NCI-H460 (cell line): ENCODE data around the gene AGR3. TPM values are rescaled to one million over a fixed set of nuclear protein-coding genes. Genes with fewer than 3 reads are reported as not detected.
"Not testable (repeated sequence)": the region's sequence is repeated elsewhere in the genome, so short reads cannot be mapped to it uniquely, and the experiment has no call there.

Source experiments
- DNase-seq: peaks from one replicate; pipeline ENCODE4 v3.0.0-alpha.2; 2016; ENCODE audit warnings: low read depth; ENCODE audit errors: extremely low read depth
- total RNA-seq: library from RNA; depleted of rRNA; stranded (reverse); fragments of >200 nt; shearing (Covaris generic); gene quantifications from 2 replicates; pipeline ENCODE4 v1.2.3, GENCODE V29; 2014

AGR3 gene
- total RNA-seq, 1 experiment from 2014 or later, result not detected

DNA sequence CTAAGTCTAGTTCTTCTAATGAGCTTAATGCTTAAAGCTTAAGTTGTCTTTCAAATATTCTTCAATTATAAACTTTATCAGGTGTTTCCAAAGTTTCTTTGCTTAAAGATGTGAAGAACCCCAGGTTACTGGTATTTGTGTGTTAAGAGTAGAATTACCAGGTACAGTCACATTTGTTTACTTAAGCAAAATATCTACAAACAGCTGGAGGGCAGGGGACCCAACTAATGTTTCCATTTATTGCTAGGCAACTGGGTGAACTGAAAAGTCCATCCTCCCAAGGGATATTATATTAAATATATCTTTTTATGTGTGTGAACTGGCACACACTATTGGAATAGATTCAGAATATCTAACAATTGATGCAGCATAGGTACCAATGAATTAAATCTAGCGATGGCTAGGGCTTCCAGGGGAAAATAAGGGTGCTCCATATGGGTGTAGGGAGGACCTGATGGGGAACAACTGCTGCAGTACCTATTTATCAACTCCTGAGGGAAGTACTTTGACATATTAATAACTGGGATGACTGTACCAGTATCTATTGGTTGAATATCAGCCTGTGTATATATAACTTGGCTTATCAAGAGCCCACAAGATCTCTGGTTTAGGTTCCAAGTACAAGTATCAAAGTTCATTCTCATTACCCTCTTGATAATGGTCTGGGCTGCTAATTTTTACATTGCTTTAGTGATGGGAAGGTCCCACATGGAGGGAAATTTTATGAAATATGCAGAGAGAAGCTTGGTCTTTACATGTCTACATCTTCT, 10.3 kb upstream of the AGR3 start:
- no peak for DNase-seq

DNA sequence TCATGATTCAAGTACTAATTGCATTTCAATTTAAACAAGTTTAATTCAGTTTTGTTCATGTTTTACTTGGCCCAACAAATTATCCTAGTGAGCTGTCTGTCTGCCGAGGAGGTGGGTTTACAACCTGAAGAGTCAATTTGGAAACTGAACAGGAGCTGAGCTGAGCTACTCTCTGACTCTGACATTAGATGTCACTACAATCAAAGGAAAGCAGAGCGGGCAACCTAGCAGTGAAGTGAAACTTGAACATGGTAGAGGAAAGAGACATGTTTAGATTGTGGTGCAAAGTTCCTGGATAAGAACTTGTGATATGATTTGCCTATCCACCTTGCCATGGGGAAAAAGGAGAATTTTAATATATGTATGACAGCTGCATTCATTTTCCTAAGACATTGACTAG, 9.6 kb upstream of the AGR3 start:
- peak; percentile 73 for DNase-seq

DNA sequence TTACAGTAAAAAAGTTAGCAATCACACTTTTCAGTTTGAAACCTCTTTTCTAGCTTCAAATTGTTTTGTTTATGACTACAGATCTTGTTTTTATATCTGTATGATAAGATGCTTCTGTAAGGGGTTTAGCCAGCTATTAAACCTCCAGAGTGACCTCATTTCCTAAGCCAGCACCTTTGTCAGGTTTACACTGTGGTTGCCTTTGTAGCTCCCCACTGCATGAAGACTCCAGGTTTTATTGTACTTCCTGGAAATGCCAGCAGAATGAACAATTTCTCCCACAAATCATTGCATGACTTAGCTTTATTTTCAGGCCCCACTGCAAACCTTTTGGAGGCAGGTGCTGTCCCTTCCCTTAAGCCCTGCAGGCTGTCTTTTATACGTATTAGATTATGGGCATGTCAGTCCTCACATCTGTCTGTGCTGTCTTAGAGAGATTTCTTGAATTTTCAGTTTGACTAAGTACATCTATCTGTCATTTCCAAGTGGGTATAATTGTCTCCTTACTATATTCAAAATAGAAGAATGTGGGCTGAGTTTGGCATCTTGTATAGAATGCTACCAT, 8.2 kb upstream of the AGR3 start:
- DNase-seq, result no peak

DNA sequence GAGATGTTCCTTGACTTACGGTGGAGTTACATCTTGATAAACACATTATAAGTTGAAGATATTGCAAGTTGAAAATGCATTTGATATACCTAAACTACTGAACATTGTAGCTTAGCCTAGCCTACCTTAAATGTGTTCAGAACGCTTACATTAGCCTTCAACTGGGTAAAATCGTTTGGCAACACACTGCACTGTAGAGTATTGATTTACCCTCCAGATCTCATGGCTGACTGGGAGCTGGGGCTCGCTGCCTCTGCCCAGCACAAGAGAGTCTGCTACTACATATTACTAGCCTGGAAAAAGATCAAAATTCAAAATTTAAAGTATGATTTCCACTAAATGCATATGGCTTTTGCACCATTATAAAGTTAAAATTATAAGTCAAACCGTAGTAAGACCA, 7.5 kb upstream of the AGR3 start:
- DNase-seq, result no peak

DNA sequence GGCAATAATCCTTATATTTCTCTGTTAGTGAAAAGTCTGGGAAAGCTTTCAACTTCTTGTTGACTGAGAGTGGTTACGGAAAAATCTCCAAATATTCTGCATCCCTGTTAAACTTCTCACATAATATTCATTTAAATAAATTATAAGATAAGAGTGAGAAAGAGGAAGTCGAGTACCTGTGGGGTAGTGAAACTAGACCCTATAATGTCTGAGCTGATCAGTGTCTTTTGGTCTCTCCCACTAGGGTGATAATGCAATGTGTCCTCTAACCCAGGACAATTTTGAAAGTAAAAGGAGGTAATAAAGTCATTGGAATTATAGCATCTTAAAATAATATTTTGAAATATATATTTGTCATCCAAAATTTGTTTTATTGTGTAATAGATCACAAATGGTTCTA, 2.1 kb upstream of the AGR3 start:
- no peak for DNase-seq

DNA sequence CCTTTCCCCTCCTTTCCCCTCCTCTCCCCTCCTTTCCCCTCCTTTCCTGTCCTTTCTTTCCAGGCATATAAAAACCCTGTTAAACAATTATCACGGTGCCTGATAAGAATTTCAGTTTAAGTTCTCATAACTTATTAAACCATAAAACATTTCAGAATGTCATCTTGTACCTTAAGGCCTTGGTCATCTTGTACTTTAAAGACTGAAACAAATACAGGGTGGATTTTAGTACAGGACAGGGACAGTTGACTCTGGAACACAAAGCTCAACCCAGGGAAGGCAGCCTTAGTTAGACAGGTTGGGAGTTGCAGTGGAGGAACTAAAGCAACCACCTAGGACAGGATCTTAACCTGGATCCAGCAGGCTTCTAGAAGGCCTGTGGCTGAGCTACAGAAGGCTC, 1.2 kb downstream of the AGR3 start:
- no peak for DNase-seq

DNA sequence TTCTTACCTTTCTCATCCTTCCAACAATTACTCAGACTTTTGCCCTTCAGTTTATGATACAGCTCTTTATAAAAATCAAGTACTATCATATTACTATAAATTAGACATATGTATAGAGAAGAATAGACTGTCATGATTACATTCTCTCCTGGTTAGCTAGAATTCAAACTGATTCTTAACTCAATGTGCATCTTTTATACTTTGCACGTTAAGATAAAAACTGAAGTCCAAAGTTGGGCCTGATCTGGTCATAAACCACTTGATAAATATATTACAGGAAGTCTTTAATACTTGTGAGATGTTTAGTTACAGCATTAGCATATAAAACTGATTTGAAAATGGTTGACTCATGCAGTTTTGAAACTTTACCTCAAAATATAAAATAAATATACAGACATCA, 2.6 kb downstream of the AGR3 start:
- DNase-seq, result no peak

DNA sequence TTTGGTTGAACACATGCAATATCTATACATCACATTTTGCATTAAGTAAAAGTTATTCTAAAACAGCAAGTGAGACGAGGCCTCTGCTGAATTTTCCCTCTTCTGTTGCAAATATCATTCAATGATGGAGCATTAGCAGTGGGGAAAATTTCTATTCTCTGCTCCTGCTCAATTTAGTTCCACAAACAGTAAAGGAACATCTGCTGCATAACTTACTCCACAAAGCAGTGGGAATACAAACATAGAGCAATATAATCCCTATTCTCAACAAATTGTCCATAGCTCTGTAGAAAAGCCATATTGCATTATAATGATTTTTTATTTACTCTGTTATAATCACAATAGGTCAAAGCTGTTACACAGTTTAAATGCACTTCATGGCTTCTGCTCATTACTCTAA, 5.9 kb downstream of the AGR3 start:
- DNase-seq, result no peak

DNA sequence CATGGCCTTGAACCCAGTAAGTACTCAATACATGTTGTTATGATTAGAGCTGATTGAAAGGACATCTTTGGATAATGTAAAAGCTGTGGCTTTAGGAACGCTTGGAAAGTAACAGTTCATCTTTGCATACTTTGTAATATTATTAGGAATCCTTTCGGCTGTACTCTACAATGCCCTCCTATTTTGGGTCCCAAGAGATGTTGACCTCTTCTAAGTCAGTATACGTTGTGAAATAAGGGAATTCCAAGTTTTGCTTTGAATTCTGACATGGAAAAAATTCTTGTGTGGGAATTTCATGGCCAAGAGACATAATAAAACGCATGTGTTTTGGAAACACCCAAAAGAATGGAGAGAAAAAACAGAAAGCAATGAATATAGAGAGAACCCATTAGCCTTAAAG, 7.7 kb downstream of the AGR3 start:
- DNase-seq, result no peak

DNA sequence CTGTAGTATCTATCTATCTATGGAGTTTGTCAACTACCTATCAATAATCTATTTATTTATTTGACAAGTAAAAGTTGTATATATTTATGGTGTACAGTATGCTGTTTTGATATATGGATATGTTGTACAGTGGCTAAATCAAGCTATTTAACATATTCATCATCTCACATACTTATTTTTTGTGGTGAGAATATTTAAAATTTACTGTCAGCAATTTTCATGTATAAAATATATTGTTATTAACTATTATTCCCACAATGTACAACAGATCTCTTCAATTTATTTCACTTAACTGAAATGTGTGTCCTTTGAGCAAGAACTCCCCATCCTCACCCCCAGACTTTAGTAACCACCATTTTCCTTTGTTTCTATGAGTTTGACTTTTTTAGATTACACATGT, 14.5 kb downstream of the AGR3 start:
- DNase-seq, result no peak

DNA sequence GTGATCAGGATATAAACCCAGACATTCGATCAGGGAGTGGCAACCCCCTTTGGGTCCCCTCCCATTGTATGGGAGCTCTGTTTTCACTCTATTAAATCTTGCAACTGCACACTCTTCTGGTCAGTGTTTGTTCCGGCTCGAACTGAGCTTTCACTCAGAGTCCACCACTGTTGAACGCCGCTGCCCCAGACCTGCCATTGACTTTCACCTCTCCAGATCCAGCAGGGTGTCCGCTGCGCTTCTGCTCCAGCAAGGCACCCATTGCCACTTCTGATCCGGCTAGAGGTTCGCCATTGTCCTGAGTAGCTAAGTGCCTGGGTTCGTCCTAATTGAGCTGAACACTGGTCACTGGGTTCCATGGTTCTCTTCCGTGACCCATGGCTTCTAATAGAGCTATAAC, 28.6 kb downstream of the AGR3 start:
- DNase-seq, result not testable (repeated sequence)

DNA sequence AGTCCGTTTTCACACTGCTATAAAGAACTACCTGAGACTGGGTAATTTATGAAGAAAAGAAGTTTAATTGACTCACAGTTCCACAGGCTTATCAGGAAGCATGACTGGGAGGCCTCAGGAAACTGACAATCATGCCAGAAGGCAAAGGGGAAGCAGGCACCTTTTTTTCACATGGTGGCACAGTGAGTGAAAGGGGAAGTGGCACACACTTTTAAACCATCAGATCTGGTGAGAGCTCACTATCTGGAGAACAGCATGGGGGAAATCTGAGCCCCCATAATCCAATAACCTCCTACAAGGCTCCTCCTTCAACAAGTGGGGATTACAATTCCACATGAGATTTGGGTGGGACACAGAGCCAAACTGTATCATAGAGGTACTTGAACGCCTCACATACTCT, 30.0 kb downstream of the AGR3 start:
- DNase-seq, result no peak

DNA sequence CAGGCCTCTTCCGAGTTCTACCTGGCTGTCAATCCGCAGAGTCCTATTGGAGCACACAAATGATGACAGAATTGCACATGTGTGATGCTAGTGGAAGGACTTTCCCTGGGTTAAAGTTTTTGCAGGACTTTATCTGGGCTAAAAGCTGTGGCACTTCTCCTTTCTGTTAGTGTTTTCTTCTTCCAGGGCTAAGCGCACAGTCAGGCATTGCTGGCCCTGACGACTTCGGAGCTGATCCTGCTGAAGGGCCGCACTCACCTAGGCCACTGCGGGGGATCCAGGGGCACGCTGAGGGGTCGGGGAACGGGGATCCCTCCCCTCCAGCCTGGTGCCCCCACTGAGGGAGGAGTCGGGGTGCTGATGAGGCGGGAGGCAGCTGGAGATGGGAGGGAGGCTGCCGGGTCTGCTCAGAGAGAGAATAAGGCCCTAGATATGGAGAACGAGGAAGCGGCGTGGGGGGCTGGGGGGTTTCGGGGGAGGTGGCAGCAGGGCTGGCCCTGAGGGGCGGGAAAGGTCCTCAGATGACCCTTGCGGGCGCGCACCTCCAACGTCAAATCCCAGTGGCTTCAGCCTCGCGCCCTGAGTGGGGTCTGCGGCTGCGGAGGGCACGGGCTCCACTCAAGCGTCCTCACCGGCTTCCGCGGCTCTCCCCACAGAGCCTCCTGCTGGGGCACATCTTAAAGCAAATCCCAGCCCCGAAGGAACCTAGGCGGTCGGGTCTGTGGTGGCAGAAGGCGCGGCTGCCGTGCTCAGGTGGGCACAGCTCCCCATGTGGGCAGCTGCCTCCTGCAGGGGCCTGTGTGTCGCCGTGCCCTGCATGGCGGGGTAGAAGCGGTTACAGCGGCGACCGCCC, 30.9 kb downstream of the AGR3 start:
- DNase-seq, result no peak

DNA sequence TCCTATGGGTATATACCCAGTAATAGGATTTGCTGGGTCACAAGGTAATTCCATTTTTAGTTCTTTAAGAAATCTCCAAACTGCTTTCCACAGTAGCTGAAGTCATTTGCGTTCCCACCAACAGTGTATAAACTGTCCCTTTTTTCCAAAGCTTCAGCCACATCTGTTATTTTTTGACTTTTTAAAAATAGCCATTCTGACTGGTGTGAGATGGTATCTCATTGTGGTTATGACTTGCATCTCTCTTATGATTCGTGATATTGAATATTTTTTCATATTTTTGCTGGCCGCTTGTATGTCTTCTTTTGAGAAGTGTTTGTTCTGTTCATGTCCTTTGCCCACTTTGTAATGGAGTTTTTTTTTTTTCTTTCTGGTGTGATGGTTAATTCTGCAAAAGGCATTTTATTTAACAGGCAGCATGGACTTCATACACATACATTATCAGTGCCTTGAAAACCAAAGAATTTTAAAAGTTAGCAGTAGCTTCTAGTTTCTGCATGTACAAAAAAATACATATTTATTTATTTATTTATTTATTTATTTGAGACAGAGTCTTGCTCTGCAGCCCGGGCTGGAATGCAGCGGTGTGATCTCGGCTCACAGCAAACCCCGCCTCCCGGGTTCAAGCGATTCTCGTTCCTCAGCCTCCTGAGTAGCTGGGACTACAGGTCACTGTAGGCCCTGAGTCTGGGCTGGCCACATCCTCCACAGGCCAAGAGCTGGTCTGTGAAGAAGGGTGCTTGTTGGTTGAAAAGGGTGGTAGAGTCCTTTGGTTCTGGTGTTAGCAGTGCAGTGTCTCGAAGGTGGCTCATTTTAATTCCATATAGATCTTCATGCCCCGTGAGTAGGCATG, 32.3 kb downstream of the AGR3 start:
- DNase-seq, result no peak

DNA sequence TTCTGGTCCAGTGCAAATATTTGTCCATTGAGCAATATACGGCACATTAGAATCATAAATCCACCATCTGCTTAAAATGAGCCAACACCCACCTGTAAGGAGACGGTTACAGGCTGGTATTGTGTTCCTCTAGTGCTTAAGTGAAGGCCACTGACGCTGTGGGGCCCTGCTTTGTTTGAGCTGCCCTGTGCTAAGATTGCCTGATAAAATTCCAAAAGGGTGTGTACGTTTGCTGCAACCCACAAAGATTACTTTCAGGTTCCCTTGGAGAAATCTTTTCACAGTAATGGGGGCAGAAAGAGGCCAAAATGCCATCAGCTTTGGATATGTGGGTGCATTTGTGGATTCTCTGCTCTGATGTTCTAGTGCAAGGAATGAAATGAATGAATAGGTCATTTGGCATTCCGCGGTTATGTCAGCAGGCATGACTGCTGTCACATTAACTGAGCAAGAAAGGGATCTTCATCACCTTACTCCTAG, 34.4 kb downstream of the AGR3 start:
- DNase-seq, result peak; percentile 49

DNA sequence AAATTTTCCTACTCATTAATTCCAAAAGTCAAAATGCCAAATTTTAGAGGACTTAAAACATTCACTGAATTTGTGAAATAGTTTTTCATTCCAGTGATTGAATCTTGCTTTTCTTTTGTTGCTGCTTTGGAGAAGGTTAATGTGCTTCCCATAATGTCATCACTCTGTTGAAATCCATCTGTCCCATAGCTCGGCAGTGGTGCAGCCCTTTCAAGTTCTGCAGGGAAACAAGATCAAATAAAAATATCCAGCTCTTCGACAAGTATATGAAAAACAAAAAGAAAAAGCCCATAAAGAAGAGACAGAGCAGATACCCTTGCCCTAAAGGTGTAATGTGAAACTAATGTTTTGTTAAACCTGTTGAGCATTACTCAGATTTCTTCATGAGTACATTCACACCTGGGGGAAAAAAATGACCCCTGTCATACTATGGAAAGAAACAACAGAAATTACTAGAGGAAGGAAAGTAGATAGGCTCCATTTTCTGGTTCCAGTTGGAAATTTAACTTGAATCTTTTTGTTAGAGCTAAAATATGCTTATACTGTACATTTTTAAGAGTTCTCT, 35.1 kb downstream of the AGR3 start:
- peak; percentile 21 for DNase-seq

DNA sequence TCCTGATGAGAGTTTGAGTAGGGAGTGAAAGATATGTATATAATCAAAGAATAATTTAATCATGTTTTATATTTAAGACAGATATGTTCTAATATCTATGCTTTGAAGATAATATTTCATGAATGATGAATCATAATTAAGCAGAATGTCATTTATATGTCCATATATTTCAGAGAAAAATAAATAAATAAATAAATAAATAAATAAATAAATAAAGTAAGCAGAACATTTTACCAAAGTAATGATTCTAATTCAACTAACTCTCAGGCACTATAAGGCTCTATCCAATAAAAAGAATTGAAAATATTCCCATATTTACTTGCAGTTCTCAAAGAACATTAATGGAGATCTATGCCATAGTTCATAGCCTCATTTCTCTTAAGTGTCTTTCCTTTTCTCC, 36.0 kb downstream of the AGR3 start:
- DNase-seq, result no peak

DNA sequence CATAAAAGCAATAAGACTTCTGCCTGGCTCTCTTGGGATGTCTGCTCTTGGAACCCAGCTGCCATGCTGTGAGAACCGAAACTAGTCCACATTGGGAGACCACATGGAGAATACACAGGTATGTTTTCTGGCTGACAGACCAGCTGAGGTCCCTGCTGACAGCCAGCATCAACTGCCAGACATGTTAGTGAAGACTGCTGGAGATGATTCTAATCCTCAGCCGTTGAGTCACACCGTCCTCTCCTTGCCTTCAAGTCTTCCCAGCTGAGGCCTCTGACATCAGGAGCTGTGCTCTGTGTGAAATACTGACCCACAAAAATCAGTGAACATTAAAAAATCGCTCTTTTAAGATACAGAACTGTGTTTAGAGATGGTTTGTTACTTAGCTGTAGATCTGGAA, 40.1 kb downstream of the AGR3 start:
- DNase-seq, result no peak

DNA sequence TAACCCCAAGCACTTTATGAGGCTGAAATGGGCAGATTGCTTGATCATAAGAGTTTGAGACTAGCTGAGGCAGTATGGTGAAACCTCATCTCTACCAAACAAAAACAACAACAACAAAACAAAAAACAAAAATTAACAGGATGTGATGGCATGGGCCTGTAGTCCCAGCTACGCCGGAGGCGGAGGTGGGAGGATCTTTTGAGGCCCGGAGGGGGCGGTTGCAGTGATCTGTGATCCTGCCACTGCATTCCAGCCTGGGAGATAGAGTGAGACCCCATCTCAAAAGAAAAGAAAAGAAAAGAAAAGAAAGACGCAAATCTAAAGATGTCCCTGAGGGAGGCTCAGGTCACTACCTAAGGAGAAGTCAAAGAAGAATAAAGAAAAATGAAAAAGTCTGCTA, 41.7 kb downstream of the AGR3 start:
- no peak for DNase-seq

DNA sequence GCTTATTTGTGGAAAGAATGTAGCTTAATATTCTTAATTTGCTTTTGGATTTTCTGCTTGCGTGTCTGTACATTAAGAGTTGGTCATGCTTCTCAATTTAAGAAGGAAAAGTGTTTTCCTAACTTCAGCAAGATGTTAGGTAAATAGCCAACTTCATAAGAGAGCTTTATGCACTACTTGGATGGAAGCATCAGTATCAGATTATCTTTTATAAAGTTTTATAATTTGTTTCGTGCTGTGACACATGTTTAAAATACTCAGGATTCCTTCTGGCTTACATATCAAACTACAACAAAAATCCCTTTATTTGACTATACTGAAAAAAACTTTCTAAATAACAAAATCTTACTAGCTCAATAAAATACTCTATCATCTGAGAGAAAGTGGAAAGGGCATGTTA, 42.1 kb downstream of the AGR3 start:
- DNase-seq, result no peak
